ENCODE results near the gene LRRC23.

Gene LRRC23

DNA sequence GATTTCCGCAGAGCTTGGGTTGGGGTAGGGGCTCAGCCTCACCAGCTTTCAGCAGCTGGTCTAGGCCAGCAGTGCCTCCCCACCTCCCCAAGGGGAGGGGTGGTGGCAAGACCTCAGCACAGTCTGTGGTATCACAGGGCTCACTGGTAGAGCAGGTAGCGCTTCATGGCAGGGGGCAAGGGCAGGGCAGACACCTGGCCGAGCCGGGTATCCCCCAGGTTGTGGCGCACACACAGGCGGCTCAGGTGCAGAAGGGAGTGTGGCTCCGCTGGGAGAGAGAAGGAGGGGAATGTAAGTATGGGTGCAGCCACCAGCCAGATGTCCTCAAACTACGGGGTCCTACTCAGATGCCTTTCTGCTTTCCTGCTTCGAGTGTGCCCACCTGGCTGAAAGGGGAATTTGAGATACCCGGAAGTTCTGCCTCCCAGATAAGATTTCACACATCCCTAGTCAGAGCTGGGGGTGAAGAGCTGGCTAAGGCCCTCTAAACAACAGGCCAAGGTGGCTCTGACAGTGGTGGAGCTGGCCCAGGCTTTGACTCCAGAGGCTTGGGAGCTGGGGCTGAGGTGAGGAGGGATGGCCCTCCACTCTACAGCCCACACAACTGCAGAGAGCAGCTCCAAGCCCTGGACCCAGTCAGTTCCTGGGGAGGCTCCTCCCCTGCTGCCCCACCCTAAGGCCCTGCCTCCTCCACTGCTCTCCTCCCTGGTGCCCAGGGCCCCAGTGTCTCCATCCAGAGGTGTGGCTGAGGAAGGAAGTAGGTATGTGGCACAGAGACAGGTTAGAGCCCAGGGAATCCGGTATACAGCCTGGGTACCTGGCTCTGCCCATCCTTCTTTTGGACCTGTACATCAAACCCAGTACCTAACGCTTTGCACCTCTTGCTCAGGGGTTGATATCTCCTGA is 33.3 kb upstream of the LRRC23 start:
- Histone ChIP-seq H3K4me1 (ENCODE audit: insufficient read depth, low read length, severe bottlenecking) (peaks cover 60% of the 10 kb centered on the region), H3K9me3 (ENCODE audit: low read length) (no peaks in the 10 kb centered on the region), H3K36me3 (ENCODE audit: insufficient read depth, low read length) (peaks cover 63% of the 10 kb centered on the region), H3K9ac (ENCODE audit: low read length) (peak overlapping the region; percentile 49; the same call in 1 of the 2 replicates), H3K79me2 (ENCODE audit: insufficient read depth, low read length) (peaks cover 8% of the 10 kb centered on the region), H3F3A (ENCODE audit: insufficient read depth, low read length) (peaks cover 13% of the 10 kb centered on the region), H3K4me3 (ENCODE audit: low read depth, low read length, poor library complexity, severe bottlenecking) (peak overlapping the region; percentile 83), H3K27me3 (ENCODE audit: insufficient read depth, low read length) (no peaks in the 10 kb centered on the region), H3K4me2 (ENCODE audit: low read length) (peak overlapping the region; percentile 93), H3K9me2 (ENCODE audit: low read depth, low read length) (no peaks in the 10 kb centered on the region), H3K27ac (ENCODE audit: low read depth, low read length, poor library complexity, severe bottlenecking) (peak overlapping the region; percentile 78), H4K20me1 (ENCODE audit: insufficient read depth, low read length) (peaks cover 3% of the 10 kb centered on the region; the same call in 1 of the 2 replicates), H2AFZ (ENCODE audit: low read length) (no peak overlapping the region)
- TF ChIP-seq EZH2 (IDR thresholded peaks at IDR 0.05; ENCODE audit: borderline replicate concordance, low read length): no peak
- TF ChIP-seq, protein P1, sequence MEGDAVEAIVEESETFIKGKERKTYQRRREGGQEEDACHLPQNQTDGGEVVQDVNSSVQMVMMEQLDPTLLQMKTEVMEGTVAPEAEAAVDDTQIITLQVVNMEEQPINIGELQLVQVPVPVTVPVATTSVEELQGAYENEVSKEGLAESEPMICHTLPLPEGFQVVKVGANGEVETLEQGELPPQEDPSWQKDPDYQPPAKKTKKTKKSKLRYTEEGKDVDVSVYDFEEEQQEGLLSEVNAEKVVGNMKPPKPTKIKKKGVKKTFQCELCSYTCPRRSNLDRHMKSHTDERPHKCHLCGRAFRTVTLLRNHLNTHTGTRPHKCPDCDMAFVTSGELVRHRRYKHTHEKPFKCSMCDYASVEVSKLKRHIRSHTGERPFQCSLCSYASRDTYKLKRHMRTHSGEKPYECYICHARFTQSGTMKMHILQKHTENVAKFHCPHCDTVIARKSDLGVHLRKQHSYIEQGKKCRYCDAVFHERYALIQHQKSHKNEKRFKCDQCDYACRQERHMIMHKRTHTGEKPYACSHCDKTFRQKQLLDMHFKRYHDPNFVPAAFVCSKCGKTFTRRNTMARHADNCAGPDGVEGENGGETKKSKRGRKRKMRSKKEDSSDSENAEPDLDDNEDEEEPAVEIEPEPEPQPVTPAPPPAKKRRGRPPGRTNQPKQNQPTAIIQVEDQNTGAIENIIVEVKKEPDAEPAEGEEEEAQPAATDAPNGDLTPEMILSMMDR (IDR thresholded peaks at IDR 0.05; ENCODE audit: low read length): no peak

DNA sequence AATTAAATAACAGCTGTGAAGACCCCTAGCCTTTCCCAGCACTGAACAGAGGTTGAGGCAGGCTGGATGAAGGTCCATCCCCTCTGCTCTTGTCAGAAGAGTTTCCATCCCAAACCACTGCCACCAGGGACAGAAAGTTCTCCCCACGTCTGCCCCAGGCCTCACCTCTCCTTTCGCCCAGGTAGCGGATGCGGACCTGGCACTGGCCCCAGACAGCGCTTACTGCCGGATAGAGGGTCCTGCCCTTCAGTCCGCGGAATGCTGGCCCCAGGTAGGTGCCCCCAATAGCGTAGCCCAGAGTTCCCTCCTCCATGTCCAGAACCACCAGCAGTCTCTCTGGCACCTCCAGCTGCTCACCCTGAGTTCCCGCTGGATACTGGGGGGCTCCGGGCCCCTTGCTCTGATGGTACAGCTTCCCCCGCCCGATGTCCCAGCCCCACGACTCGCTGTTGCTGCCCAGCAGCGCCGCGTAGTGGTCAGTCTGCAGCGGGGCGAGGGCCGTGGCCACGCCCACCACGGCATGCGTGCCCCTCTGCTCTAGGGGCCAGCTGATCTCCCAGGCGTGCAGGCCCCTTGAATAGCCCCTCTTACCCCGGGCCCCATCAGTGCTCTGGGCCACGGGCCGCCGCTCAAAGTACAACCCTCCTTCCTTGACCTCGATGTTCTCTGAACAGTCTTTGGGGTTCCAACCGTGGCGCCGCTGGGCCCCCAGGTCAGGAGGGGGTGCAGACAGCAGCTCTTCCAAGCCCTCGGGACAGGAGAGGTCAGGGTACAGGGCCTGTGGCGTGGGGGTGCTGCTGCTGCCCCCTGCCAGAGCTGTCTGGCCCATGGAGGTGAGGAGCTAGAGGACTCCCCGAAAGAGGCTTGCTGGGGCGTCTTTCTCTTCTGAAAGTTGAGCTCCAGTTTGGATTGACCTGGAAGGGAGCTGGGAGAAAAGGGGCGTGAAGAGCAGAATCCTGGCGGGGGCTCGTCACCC is 32.3 kb upstream of the LRRC23 start:
- peaks cover 3% of the 10 kb centered on the region; the same call in 1 of the 2 replicates for H4K20me1 ChIP-seq (ENCODE audit: insufficient read depth, low read length)
- H3K4me3 ChIP-seq (ENCODE audit: low read depth, low read length, poor library complexity, severe bottlenecking): peak overlapping the region; percentile 83
- no peak overlapping the region for H2AFZ ChIP-seq (ENCODE audit: low read length)
- no peaks in the 10 kb centered on the region for H3K9me2 ChIP-seq (ENCODE audit: low read depth, low read length)
- H3K4me2 ChIP-seq (ENCODE audit: low read length): peak overlapping the region; percentile 93
- TF ChIP-seq, protein P1 (IDR thresholded peaks at IDR 0.05; ENCODE audit: low read length): peak; percentile 86
- TF ChIP-seq EZH2 (IDR thresholded peaks at IDR 0.05; ENCODE audit: borderline replicate concordance, low read length): no peak
- H3K9me3 ChIP-seq (ENCODE audit: low read length): no peaks in the 10 kb centered on the region
- peak overlapping the region; percentile 88 for H3K9ac ChIP-seq (ENCODE audit: low read length)
- peaks cover 73% of the 10 kb centered on the region for H3K36me3 ChIP-seq (ENCODE audit: insufficient read depth, low read length)
- peaks cover 10% of the 10 kb centered on the region; the same call in 1 of the 2 replicates for H3F3A ChIP-seq (ENCODE audit: insufficient read depth, low read length)
- H3K79me2 ChIP-seq (ENCODE audit: insufficient read depth, low read length): peaks cover 8% of the 10 kb centered on the region
- H3K4me1 ChIP-seq (ENCODE audit: insufficient read depth, low read length, severe bottlenecking): peaks cover 52% of the 10 kb centered on the region
- peak overlapping the region; percentile 78 for H3K27ac ChIP-seq (ENCODE audit: low read depth, low read length, poor library complexity, severe bottlenecking)
- no peaks in the 10 kb centered on the region for H3K27me3 ChIP-seq (ENCODE audit: insufficient read depth, low read length)
